HG03097 (cell line): ENCODE data around the gene DUS1L.

Experiments used
- ATAC-seq: cut with Tn5 transposase; IDR thresholded peaks from one replicate; pipeline ENCODE4 v1.9.1; 2021; ENCODE audit not compliant: unreplicated experiment, low FRiP score

Gene DUS1L

DNA sequence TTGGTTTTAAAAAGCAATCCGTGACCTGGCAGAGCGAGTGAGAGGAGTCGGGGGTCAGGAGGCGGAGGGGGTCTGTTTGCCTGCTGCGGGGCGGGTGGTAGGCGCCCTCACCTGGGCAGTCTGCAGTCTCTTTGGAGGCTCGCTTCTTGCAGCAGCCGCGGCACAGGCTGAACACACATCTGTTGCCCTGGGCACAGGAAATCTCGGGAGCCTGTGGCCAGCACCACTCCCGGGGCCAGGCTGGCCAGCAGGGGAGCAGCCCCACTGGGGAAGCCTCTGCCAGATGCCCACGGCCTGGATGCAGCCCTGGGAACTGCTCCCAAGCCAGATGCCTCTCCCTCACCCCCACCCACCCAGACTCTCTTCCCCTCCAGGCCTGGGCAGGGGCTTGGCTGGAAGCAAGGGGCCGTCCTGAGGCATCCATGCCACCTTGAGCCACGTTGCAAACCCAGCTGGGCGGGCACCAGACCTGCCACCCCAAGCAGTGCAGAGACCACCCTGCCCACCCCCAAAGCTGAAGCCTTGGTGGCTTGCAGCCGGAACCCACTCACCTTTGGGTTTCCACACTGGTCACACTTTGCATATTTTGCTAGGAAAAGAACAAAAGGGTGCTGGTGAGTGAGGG is 7.3 kb downstream of the DUS1L start:
- ATAC-seq = no peak

DNA sequence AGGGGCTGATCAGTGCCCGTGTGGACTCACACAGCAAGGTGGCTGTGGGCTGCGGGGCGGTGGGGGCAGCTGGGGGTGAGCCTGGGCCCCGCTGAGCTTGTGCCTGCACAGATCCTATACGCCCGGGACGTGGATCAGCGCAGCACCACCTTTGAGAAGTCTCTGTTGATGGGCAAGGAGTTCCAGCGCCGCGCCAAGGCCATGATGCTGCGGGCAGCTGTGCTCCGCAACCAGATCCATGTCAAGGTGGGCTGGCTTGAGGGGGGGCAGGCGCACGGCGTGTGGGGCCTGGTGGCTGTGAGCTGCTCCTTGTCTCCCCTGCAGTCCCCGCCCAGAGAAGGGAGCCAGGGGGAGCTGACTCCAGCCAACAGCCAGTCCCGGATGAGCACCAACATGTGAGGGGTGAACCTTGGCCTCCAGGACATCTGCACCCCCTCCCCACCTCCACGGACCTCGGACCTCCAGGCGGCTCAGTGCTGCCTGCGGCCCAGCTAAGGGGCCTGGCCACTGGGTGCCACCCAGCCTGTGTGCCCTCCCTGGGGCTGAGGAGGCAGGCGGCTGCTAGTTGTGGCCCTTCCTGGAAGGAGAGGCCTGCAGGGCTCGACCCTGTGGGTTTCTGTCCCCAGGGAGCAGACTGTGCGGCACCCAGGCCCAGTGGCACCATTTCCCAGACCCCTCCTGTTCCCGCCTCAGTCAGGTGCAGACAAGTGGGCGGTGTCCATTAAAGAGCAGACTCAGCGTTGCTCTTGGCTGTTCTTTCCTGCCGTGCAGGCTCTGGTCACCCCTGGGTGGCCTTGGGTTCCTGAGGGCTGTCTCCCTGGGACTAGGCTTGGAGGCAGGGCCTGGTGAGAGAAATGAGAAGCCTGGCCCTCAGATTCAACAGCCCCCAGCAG is 8.6 kb downstream of the DUS1L start:
- ATAC-seq = no peak

DNA sequence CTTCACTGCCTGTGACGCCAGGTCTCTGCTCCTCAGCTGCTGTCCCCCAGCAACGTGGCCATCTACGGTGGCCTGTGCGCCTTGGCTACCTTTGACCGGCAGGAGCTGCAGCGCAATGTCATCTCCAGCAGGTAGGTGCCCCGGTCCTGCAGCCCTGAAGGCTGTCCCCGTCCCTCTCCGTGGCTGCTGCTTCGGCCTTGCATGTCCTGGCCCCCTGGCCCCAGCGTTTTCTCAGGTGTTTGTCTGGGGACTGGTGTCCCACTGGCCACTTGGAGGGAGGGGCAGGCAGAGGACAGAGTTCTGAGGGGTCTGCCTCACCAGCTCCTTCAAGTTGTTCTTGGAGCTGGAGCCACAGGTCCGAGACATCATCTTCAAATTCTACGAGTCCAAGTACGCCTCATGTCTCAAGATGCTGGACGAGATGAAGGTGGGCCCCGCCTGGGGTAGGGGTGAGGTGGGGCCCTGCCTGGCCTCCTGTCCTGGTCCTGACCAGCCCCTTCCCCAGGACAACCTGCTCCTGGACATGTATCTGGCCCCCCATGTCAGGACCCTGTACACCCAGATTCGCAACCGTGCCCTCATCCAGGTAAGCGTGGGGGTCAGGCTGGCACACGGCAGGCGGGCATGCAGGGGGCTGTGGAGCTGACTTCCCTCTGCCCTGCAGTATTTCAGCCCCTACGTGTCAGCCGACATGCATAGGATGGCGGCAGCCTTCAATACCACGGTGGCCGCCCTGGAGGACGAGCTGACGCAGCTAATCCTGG is 9.5 kb downstream of the DUS1L start:
- ATAC-seq = no peak

DNA sequence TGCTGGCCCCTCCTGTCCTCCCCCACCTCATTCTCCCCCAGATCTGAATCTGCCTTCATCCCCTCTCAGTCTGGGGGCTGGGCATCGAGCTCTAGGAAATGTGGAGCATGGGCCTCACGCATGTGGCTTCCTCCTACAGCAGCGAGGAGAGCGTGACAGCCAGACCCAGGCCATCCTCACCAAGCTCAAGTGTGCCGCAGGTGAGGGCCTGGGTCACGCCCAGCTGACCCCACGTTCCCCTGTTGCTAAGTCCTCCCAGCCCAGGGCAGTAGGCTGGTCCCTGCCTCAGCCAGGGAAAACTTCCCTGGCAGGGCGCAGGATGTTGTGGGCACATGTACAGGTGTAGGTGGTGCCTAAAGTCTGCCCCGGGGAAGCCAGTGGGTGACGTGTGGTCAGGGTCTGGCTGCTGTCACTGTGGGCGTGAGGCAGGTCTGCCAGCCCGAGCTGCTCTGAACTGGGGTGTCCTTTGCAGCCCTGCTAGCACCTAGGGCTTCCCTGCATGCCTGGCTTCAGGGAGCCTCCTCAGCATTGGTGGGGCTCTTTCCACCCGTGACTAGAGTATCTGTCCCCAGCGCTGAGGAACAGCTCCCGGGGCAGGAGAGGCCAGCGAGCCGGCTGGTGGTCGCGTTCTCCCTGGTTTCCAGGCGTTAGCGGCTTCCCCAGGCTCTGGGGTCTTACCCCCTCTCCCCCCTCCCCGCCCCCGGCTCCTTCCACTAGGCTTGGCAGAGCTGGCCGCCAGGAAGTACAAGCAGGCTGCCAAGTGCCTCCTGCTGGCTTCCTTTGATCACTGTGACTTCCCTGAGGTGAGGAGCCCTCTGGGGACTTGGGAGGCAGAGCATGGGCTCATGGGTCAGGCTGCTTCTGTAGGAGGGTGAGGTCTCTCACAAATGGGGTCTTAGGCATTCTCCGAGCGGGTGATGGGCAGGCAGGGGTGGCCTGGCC is 10.3 kb downstream of the DUS1L start:
- ATAC-seq = no peak

DNA sequence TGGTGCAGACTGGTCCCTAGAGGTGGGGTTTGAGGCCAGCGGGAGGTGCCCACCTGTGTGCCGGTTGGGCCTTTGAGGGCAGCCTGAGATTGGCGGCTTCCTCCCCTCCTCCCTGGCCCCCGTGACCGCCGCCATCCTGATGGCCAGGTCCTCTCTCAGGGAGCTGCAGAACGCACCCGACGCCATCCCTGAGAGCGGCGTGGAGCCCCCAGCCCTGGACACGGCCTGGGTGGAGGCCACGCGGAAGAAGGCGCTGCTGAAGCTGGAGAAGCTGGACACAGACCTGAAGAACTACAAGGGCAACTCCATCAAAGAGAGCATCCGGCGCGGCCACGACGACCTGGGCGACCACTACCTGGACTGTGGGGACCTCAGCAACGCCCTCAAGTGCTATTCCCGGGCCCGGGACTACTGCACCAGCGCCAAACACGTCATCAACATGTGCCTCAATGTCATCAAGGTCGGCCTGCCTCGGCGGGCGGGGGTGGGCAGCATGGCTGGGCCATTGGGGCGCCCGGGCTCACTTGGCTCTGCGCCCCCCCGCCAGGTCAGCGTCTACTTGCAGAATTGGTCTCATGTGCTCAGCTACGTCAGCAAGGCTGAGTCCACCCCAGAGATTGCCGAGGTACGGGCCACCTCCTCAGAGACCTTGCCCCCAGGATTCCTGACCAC is 11.1 kb downstream of the DUS1L start:
- no peak for ATAC-seq

DNA sequence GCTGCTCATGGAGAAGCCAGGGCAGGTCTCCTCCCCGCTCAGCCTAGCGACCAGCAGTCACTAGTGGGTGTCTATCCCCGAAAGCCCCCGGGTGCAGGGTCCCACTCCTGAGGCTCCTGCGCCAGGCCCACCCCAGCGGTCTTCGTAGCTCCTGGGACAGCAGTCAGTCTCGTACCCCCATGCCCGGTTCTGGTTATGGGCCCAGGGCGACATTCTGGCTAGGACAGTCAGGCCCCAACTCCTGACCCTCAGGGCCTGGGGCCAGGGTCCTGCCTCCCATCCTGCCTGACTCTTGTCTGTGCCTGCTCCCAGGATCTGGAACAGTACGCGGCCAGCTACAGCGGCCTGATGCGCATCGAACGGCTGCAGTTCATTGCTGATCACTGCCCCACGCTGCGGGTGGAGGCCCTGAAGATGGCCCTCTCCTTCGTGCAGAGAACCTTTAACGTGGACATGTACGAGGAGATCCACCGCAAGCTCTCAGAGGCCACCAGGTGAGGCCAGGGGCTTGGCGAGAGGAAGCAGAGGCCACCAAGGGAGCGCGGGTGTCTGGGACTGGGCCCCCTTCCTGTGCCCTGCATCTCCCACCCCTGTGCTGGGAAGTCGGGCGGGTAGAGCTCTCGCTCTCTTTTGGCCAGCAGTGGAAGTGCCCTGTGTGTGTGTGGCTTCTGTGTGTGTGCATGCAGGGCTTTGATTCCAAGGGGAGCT is 11.9 kb downstream of the DUS1L start:
- no peak for ATAC-seq

- no peak for ATAC-seq
Observed at GRCh38 chr17:82053130-82053529, 12.5 kb downstream of the DUS1L start.

GRCh38 chr17:82052638-82053059 is 13.0 kb downstream of the DUS1L start:
- ATAC-seq = no peak

- ATAC-seq = peak; percentile 62
Observed at GRCh38 chr17:82051776-82052637, 13.6 kb downstream of the DUS1L start, which contains the start of the genes GPS1 and RFNG. Gene GPS1, plus strand, starts transcription at chr17:82051898. Its CDS starts 34 bp downstream, at chr17:82051932. Gene RFNG, minus strand, starts transcription at chr17:82051811. Its CDS starts 45 bp downstream, at chr17:82051766.

DNA sequence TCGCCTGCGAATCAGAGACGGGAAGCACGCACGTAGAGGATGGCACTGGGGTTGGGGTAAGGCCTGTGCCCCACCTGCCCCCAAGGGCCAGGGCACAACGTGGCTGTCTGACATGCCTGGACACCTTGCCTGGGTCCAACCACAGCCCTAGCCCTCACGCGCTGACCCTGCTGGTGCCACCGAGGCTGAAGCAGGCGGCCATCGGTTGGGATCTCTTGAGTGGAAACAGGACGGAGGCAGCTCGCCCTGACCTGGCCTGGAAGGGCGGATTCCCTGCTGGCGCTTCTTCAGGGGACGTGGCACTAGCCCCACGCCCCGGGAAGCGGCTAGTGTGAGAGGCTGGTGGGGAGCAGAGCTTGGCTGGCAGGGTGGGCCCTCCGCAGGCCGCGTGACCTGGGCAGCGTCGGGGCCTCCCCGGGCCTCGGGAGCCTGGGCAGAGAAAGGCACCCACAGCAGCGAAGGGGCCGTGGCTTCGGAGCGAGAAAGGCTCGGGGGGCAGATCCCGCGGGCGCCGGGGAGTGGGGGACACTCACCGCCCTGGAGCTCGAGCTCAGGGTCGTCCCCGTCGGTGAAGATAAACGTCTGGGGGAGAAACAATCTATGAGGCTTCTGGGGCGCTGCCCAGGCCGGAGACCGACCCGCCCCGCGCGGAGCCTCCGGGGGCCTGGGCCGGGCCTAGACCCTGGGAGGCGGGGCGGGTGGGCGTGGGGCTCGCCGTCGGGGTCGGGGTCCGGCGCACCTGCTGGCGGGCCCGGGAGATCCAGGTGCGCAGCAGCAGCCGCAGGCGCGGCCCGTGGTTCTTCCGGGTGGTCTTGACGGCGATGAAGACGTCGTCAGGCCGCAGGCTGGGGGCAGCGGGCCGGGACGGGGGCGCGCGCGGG is 14.6 kb downstream of the DUS1L start:
- ATAC-seq = no peak

- no peak for ATAC-seq
Observed at GRCh38 chr17:82050152-82050760, 15.3 kb downstream of the DUS1L start.

DNA sequence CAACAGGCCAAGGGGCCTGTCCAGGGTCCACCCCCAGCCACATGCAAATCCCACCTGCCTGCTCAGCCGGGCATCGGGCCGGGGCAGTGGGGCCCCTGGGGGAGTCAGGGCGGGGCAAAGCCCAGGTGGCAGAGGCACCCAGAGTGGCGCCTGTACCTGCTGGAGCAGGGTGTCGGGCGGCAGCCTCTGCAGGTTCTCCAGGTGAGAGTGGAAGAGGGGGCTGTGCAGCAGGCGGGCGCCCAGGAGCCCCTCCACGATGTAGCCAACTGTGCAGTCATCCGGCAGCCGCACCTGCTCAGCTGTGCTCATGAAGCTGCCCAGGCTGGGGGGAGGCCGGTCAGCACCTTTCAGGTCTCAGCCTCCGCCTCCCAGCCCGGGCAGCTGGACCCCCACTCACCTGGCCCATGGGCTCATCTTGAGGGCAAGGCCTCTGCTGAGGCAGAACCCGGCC is 16.1 kb downstream of the DUS1L start:
- ATAC-seq = no peak

DNA sequence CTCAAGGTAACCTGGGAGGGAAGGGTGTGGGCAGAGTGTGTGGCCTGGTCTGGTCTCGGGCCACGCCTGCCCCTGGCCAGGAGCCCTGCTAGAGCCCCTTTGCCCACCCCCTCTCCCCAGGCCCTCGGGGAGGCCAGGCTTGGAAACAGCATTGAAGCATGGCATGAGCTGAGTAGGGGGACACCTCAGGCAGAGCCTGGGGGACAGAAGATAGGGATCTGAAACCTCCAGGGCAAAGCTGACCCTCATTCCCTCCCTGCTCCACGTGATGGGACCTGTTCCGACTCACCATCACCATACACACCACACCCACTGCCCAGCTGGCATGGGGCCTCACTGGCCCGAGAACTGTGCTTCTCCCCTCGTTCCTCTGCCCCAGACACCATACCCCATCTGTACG is 16.5 kb downstream of the DUS1L start:
- no peak for ATAC-seq

DNA sequence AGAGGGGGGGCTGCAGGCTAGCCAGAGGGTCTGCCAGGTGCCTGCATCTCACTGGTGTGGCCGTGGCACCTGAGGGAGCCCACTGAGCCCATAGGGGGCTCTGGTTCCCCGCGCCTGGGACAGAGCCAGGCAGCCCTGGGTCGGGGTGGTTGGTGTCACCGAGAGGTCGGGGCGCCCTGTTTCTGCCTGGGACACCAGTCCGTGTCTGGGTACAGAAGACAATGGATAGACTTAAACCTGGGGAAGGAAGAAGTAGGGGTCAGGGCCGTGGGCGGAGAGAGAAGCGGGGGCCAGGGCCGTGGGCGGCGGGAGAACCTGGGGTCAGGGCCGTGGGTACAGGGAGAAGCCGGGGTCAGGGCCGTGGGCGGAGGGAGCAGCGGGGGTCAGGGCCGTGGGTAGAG is 17.0 kb downstream of the DUS1L start:
- no peak for ATAC-seq

GRCh38 chr17:82047914-82048570 is 17.6 kb downstream of the DUS1L start:
- no peak for ATAC-seq

DNA sequence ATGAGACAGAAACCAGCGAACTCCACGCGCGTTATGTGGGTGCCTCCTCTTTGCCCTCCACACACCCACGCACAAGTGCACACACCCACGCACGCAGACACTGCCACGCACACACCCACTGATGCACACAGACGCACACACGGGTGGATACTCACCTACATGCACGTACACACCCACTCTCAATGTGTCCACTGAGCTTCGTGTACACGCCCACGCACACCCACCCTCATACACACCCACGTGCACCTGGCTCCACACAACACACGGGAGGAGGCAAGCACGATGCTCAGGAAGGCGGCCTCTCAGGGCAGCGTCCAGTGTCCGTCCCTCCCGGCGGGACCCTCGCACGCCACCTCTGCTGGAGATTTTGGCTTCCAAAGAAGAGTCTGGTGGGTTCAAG is 18.2 kb downstream of the DUS1L start:
- no peak for ATAC-seq
